GM21737 (cell line): ENCODE results near the gene CAMK2B.

Source experiments
- ATAC-seq: cut with Tn5 transposase; IDR thresholded peaks from one replicate; pipeline ENCODE4 v1.9.1; 2021; ENCODE audit warnings: mild to moderate bottlenecking, moderate library complexity; ENCODE audit not compliant: unreplicated experiment

CAMK2B gene

DNA sequence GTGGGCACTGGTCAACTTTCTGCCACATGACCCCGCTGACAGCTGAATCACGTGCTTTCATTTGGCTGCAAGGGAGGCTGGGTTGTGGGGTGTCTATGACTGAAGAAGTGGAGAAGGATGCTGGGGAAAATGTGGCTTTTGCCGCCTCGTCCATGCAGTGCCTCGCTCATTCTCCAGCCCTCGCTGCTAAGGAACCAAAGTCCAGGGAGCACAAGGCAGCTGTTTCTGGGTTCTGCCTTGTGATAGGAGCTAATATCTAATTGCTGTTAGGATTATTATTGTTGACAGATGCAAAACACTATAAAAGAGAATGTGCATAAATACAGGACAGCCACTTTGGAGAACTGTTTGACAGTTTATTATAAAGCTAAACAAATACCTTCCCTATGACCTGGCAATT is 4.9 kb upstream of the CAMK2B start:
- ATAC-seq, result no peak

DNA sequence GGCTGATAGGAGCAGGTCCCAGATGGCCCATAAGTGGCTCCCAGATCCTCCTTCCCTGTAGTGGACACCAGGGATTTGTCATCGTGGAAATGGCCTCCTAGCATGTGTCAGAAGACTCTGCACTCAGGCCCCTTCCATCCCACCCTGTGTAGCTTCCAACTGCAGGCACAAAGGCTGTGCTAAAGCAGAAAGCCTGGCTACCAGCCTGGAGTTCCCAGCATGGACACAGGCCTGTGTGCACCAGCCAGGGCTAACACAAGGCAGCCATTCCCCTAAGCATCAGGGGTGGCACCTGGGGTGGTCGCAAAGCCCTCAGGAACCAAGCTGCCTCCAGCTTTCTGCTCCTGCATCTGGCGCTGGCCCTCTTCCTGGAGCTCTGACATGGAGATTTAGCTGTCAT is 4.5 kb upstream of the CAMK2B start:
- ATAC-seq, result no peak

DNA sequence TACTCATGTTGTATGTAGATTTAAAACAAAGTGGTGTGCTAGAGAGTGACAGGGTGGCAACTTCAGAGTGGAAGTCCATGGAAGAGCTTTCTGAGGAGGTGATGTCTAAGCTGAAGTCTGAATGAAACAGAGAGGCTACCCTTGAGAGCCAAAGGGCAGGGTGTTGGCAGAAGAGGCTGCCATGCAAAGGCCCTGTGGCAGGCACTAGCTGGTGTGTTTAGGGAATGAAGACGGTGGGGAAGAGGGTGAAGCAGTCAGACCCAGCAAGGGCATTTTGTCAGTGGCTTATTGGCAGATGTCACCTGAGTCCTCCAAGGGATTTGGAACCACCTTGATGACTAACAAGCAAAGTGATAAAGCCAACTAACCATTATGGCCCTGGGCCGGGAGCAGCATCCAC is 3.7 kb upstream of the CAMK2B start:
- ATAC-seq, result no peak

DNA sequence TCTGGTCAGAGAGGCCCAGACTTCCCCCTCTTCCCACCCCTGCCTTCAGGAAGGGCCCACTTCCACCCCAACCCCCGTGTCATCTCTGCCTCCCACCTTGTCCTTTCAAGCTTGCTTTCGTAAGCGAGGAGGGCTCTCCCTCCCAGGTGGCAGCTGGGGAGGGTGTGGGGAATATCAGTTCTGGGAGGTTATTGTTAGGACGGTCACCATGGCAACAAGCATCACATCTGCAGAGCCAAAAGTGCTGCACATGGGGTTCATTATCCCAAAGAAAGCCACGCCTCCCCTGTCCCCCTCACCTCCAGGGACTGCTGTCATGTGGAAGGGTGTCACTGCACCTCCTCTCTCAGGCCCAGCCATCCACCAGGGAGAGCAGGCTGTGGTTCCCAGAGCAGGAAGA is 2.6 kb upstream of the CAMK2B start:
- no peak for ATAC-seq

GRCh38 chr7:44326261-44327125 is 1.1 kb upstream of the CAMK2B start:
- ATAC-seq, result no peak

- ATAC-seq, result no peak
Observed at GRCh38 chr7:44325811-44326241, 432 bp upstream of the CAMK2B start.

DNA sequence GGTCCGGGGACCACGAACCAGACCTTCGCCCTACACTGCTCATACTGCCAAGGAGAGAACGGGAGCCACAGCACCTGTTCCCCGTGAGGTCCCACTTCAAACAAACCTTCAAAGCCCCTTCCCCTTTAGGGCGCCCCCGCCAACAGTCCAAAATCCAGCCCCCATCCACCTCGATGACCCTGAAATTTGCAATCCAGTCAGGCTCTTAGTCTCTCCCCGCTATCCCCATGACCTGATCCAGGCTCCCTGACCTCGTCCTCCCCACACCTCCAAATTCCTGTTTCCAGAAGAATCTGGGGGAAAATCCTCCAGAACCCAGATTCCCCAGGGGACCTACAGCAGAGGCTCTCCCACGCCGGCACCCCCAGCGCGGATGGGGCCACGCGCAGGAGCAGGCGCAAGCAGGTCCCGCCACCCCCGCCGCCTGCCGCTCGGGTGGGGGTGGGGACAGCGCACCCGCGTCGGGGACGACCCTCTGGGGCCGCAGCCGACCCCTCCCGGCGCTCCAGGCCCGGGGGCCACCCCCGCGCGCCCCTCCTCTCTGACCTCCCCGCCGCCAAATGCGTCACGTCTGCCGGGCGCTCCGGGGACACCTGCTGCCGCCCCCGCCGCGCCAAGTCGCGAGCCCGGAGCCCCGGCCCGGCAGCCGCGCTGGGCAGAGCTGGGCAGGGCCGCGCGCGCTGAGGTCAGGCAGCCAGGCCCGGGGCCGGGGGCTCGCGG is 753 bp downstream of the CAMK2B start:
- ATAC-seq, result no peak

DNA sequence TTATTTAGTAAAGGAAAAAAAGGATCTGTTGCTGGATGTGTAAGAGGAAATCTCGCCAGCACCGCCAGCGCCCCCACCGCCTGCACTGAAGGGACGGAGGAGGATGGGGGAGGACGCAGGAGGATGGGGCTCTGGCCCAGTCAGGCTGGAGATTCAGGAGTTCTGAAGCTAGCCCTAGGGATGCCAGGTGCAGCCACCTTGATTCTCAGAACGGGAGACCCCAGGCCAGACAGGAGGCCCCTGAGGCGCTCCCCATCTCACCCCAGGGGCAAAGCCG is 1.3 kb downstream of the CAMK2B start:
- ATAC-seq, result no peak

DNA sequence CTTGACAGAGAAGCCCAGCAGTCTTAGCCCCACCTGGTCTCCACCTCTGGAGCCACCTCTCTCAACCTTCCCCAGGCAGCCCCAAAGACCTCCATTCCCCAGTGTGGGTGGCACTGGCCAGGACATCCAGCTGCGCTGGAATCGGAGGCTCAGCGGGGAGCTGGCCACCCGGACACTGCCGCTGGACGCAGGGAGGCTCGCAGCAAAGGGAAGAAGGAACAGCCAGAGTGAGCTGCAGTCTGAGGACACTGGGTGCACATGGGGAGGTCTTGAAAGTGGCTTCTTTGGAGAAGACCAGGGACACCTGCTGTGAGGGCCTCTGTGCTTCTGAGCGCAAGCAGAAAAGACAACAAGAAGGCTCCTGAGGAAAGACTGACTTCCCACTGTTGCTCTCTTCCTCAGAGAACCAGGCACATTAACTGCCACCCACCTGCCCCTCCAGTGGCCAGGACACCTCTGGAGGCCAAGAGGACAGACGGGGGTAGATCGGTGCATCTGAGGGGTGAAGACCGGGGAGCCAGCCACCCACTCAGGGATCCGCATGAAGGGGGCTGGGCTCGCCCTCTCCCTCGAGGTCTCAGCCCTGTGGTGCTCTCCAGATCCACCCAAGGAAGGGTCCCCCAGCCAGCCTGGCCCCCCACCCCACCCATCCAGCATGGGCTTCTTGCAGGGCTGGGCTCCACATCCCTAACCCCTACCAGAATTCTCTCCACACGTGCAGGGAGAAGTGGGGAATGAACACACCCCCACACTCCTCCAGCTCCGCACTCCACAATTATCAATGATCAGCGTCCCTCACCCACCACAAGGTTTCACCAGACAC is 1.8 kb downstream of the CAMK2B start:
- no peak for ATAC-seq

- ATAC-seq, result no peak
Observed at GRCh38 chr7:44322631-44323363, 2.6 kb downstream of the CAMK2B start.

DNA sequence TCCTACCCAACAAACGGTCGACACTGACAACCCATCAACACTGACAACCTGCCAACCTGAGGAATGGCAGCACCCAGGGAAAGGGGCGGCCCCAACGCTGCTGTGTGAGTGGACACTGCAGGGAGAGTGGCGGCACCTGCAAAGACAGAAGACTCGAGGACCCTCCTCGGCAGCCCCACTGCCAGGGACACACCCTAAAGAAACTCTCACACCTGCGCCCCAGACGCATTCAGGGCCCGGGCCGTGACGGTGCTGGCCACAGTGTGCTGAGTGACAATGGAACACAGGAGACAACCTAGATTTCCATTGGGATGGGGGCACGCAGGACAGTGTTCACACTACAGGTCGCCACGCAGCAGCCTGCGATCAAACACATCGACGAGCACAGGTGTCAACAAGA is 3.6 kb downstream of the CAMK2B start:
- no peak for ATAC-seq

DNA sequence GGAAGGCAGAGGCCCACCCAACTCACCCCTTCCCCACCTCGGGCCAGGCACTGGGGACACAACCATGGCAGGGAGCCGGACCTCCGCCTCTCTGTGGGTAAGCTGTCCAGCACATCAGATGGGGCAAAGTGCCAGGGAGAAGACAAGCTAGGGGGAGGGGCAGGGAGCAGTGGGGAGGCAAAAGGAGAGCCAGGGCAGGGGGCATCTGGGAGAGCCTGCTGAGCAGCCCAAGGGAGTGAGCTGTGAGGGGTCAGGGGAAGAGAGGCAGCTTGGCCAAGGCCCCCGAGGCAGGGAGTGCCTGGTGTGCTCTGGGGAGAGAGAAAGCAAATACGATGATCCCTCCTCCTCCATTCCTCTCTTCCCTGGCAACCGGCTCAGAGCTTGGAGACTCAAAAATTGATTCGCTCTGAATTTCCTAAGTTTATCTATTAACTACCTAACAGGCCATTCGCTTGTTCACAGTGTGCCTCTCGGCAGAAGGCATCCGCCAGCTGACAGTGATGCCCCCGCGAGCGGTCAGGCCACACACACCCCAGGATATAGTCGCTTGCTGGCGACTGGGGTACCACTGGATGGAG is 4.5 kb downstream of the CAMK2B start:
- ATAC-seq, result no peak

GRCh38 chr7:44320141-44320540 is 5.3 kb downstream of the CAMK2B start:
- ATAC-seq, result no peak

DNA sequence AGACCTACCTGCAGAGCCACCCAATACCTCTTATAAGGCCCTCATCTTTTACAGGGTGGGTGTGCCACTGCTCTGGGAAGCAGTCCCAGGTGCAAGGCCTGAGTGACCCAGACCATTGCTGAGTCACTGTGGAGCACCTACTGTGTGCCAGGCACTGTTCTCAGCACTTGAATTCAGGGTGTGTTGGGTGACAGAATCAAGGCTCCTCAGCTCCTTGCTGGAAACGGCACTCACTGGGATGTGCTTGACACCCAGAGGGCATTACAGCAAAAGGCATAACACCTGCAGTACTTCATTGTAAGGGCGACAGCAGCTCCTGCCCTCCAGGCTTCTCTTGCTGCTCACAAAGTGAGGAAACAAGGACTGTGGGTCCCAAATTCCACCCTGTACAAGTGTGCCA is 7.1 kb downstream of the CAMK2B start:
- no peak for ATAC-seq

DNA sequence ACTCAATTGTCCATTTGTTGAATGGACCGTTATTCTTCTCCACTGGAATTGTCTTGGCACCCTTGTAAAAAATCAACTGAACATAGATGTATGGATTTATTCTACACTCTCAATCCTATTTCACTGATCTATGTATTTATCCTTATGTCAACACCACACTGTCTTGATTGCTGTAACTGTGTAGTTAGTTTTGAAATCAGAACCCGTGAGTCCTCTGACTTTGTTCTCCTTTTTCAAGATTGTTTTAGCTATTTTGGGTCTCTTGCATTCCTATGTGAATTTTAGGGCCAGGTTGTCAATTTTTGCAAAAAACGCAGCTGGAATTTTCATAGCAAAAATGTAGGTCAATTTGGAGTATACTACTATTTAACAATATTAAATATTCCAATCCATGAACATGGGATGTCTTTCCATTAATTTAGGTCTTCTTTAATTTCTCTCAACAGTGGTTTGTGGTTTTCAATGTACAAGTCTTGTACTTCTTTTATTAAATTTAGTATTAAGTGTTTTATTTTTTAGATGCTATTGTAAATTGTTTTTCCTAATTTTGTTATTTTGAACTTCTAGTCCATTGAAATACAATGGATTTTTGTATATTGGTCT is 10.0 kb downstream of the CAMK2B start:
- no peak for ATAC-seq

DNA sequence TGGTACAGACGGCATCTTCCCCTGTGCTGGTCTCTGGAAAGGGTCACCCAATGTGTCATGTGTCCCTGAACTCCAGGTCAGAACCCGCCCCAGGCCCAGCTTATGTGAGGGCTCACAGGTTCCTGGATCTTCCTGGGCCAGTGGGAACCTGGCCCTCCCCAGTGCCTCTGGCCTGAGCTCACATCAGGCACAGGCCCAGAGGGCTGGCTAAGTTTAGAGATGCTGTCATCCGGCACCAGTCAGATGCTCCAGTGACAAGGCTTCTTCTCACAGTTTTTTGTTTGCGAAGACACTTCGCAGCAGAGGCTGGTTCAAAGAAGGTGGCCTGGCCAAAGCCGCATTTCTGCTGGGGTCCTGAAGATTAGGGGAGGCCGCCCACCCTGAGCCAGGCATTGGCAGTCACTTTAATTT is 11.8 kb downstream of the CAMK2B start:
- ATAC-seq, result no peak

DNA sequence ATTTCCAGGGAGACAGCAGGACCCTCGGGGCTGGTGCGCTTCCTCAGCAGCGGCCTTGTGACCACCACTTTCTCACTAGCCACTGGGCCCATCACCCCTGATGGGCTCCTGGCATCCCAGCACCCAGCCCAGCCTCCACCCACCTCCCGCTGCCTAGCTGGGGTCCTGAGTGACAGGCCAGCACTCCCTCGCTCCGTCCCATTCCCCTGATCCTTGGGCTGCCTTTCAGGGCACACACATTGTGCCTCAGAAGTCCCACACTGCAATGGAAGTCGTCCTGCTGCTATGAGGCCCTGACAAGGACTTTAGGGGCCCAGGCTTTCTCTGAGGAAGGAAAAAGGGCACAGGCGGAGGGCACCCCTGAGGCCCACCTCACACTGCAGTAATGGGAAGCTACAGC is 12.4 kb downstream of the CAMK2B start:
- ATAC-seq, result no peak

GRCh38 chr7:44311561-44312495 is 13.6 kb downstream of the CAMK2B start:
- no peak for ATAC-seq

- ATAC-seq, result no peak
Observed at GRCh38 chr7:44310221-44310848, 15.1 kb downstream of the CAMK2B start.
